Suprapubic skin (tissue), 4 donors: ENCODE measurements around the gene LONP2. TPM values are rescaled to one million over a fixed set of nuclear protein-coding genes. Genes with fewer than 3 reads are reported as not detected.

Experiments
- DNase-seq, 2 donors: peaks; one replicate each; pipeline ENCODE4 v3.0.0-alpha.2; 2019; ENCODE audit warnings: low spot score in 2 of 2
- H3K27ac ChIP-seq: fragments of 200-600 bp; sonication (generic); one replicate; pipeline ENCODE4 v1.5.1; 2019
- H3K27me3 ChIP-seq: fragments of 200-600 bp; sonication (generic); one replicate; pipeline ENCODE4 v1.5.1; 2019
- H3K36me3 ChIP-seq: fragments of 200-600 bp; sonication (generic); one replicate; pipeline ENCODE4 v1.5.1; 2019
- H3K4me1 ChIP-seq: fragments of 200-600 bp; sonication (generic); one replicate; pipeline ENCODE4 v1.5.1; 2019
- H3K4me3 ChIP-seq: fragments of 200-600 bp; sonication (generic); one replicate; pipeline ENCODE4 v1.5.1; 2019; ENCODE audit warnings: mild to moderate bottlenecking
- H3K9me3 ChIP-seq: fragments of 200-600 bp; sonication (generic); one replicate; pipeline ENCODE4 v1.5.1; 2019
- CTCF ChIP-seq, 2 donors: fragments of 200-600 bp in 1 of 2; fragments of 450-650 bp in 1 of 2; sonication (generic) in 1 of 2; IDR thresholded peaks; one replicate each; pipeline ENCODE4 v1.5.1; 2016 to 2019; ENCODE audit warnings: antibody characterized with exemption in 2 of 2, mild to moderate bottlenecking in 1 of 2, moderate library complexity in 1 of 2
- EP300 ChIP-seq: sonication (generic); formaldehyde crosslinking; IDR thresholded peaks from one replicate; pipeline ENCODE4 v1.6.1; 2017; ENCODE audit warnings: antibody characterized with exemption
- POLR2A ChIP-seq, 2 donors: fragments of 450-650 bp; IDR thresholded peaks; one replicate each; pipeline ENCODE4 v1.6.1; 2017; ENCODE audit warnings: antibody characterized with exemption in 2 of 2, mild to moderate bottlenecking in 2 of 2, moderate library complexity in 2 of 2
- POLR2AphosphoS5 ChIP-seq, 3 donors: sonication (generic); formaldehyde crosslinking; IDR thresholded peaks; one replicate each; pipeline ENCODE4 v1.6.1; 2017; ENCODE audit warnings: antibody characterized with exemption in 3 of 3
- WGBS: methylation state at CpG from one replicate; pipeline ENCODE4 v1.1.5; 2018; 5-methylcytosine and 5-hydroxymethylcytosine counted together
- total RNA-seq, 4 donors: library from RNA; depleted of rRNA; stranded (reverse); fragments of >200 nt; gene quantifications; one replicate each; pipeline ENCODE4 v1.1.0, GENCODE V29; 2016

Gene LONP2
- total RNA-seq, 4 donors from 2014 or later, result 39.6 to 97.9 (median 52.8) TPM

- 73% methylated on average over 8 of the region's 8 CpGs for WGBS
- H3K36me3 ChIP-seq, result peaks cover 26% of the 10 kb centered on the region
- no peaks in the 10 kb centered on the region for H3K9me3 ChIP-seq
- DNase-seq, result no peak
- H3K4me3 ChIP-seq, result no peak overlapping the region
- no peaks in the 10 kb centered on the region for H3K27me3 ChIP-seq
- H3K4me1 ChIP-seq, result peaks cover 7% of the 10 kb centered on the region
- H3K27ac ChIP-seq, result peak overlapping the region; percentile 59
- no peak for TF ChIP-seq CTCF (IDR thresholded peaks at IDR 0.05)
- TF ChIP-seq POLR2AphosphoS5 (IDR thresholded peaks at IDR 0.05), result no peak
Measured at GRCh38 chr16:48272837-48273421, 28.8 kb downstream of the LONP2 start.

- no peak overlapping the region for H3K27ac ChIP-seq
- no peak for DNase-seq
- H3K4me3 ChIP-seq, result no peak overlapping the region
- 90% methylated on average over 1 of the region's 1 CpG for WGBS
- H3K9me3 ChIP-seq, result no peaks in the 10 kb centered on the region
- TF ChIP-seq EP300 (no peak), CTCF (IDR thresholded peaks at IDR 0.05) (no peak)
- H3K4me1 ChIP-seq, result peaks cover 9% of the 10 kb centered on the region
- no peaks in the 10 kb centered on the region for H3K27me3 ChIP-seq
- H3K36me3 ChIP-seq, result peaks cover 28% of the 10 kb centered on the region
Measured at GRCh38 chr16:48274476-48274875, 30.4 kb downstream of the LONP2 start.

GRCh38 chr16:48276102-48276501 lies 32.0 kb downstream of the LONP2 start:
- no peak for TF ChIP-seq EP300
- TF ChIP-seq CTCF (IDR thresholded peaks at IDR 0.05), result no peak
- TF ChIP-seq POLR2AphosphoS5 (IDR thresholded peaks at IDR 0.05), result no peak
- TF ChIP-seq POLR2A (IDR thresholded peaks at IDR 0.05), result no peak
- Histone ChIP-seq H3K9me3 (no peaks in the 10 kb centered on the region), H3K27ac (peak overlapping the region; percentile 2), H3K27me3 (no peaks in the 10 kb centered on the region), H3K4me3 (no peak overlapping the region), H3K4me1 (peaks cover 12% of the 10 kb centered on the region), H3K36me3 (peaks cover 13% of the 10 kb centered on the region)
- no peak for DNase-seq
- 59% methylated on average over 4 of the region's 4 CpGs for WGBS

- Histone ChIP-seq H3K4me3 (no peak overlapping the region), H3K4me1 (peaks cover 12% of the 10 kb centered on the region), H3K27ac (no peak overlapping the region), H3K9me3 (no peaks in the 10 kb centered on the region), H3K27me3 (no peaks in the 10 kb centered on the region), H3K36me3 (peaks cover 13% of the 10 kb centered on the region)
- whole genome bisulfite sequencing, result 70% methylated on average over 5 of the region's 5 CpGs
- TF ChIP-seq CTCF (IDR thresholded peaks at IDR 0.05) (no peak), EP300 (no peak), POLR2A (IDR thresholded peaks at IDR 0.05) (no peak), POLR2AphosphoS5 (IDR thresholded peaks at IDR 0.05) (no peak)
- DNase-seq, result no peak
Measured at GRCh38 chr16:48277158-48277557, 33.1 kb downstream of the LONP2 start.

- Histone ChIP-seq H3K27ac (no peak overlapping the region), H3K9me3 (no peaks in the 10 kb centered on the region), H3K4me3 (no peak overlapping the region), H3K27me3 (no peaks in the 10 kb centered on the region), H3K4me1 (peaks cover 20% of the 10 kb centered on the region), H3K36me3 (peaks cover 9% of the 10 kb centered on the region)
- no peak for DNase-seq
- no peak for TF ChIP-seq POLR2A (IDR thresholded peaks at IDR 0.05)
- no peak for TF ChIP-seq EP300
- TF ChIP-seq CTCF (IDR thresholded peaks at IDR 0.05), result no peak
- TF ChIP-seq POLR2AphosphoS5 (IDR thresholded peaks at IDR 0.05), result no peak
- WGBS, result 78% methylated on average over 2 of the region's 2 CpGs
Measured at GRCh38 chr16:48279199-48279598, 35.1 kb downstream of the LONP2 start.
